ENCODE results near the gene TMEM267.
"Not testable (repeated sequence)": the region's sequence is repeated elsewhere in the genome, so short reads cannot be mapped to it uniquely, and the experiment has no call there.

The TMEM267 gene, protein sequence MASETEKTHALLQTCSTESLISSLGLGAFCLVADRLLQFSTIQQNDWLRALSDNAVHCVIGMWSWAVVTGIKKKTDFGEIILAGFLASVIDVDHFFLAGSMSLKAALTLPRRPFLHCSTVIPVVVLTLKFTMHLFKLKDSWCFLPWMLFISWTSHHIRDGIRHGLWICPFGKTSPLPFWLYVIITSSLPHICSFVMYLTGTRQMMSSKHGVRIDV

DNA sequence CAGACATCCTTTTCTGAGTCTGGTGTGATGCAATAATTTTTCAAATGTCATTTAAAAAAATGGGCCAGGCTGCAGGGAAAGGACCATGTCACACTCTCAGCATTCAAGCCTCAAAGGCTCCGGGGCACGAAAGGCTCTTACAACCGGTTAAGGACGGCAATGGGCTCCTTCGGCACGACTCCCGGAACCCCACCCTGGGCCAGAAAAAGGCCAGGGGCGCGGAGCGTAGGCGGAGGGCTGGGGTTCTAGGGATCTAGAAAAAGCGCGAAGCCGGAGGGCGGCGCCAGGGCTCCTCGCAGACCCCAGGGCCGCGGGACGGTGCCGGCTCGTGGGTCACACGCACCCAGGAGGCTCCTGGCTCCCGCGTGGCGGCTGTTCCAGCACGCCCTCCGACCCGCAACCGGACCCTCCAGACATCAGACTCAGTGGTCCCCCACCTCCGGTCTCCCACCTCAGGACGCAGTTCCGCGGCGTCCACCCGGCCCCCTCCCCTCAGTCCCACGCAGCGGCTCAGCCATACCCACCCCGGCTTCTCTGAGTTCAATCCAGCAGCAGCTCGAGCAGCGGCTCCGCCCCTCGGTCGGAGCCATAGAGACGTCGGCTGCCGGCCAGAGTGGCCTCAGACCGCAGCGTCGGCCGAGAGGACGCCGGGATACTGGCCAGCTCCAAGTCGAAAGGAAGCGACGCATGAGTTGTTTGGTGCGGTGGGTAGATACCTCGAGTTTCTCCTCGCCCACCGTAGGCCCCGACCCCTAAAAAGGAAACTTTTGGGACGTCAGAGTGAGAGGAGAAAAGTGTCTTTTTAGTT is at the start of gene TMEM267:
Gene TMEM267, minus strand, starts transcription at position 568 of the 808 bp plus-strand sequence. CDS start 29,896 bp downstream, outside the sequence.
- DNase-seq = peak; percentile 82 to 84

DNA sequence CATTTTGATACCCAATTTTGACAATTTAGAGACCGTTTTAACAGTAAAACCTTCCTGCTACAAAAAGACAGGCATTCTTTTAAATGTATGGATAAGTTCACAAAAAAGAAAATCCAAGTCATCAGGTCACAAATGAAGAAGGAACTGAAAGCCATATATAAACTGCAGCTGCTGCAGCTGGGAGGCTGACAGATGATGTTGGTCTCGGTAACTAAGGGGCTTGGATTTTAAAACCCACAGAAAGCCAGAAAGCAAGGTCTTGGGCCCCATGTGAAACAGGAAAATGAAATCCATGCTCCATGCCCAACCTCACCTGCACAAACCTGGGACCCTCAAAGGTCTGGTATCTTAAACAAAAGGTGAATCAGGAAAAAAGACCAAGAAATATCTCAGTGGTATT is 47.0 kb upstream of the TMEM267 start:
- DNase-seq = no peak

DNA sequence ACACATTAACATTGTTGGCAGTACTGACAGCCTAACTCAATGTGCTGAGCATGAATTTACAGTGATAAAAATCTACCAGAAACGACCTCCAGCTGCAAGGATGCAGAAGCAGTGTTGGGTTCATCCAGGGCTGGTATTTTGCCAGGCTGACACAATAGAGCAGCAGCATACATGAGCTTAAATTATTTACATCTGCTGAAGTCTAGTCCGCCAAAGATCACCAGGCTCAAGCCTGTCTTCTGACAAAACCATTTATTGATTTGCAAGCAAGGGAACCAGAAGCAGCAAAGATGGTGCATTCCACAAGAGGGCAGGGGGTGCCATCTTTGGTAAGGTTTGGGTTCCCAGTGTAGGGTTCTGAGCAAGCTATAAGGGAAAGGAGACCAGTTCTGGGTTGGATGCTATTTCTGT is 40.0 kb upstream of the TMEM267 start:
- DNase-seq = no peak

DNA sequence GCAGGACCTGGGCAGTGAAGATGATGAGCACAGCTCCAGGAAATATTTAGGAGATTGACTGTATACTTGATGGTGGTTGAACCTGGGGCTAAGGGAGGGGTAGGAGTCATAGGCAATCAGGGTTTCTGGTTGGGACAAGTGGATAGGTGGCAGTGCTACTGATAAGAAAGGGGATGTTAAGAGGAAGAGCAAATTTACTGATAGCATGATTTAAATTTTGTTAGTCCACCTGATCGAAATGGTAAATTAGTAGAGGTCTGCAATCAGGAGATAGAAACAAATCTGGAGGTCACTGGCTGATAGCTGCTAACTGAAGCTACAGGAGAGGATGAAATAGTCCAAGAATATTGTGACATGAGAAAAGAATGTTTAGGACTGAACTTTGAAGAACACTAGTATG is 37.0 kb upstream of the TMEM267 start:
- DNase-seq = no peak

DNA sequence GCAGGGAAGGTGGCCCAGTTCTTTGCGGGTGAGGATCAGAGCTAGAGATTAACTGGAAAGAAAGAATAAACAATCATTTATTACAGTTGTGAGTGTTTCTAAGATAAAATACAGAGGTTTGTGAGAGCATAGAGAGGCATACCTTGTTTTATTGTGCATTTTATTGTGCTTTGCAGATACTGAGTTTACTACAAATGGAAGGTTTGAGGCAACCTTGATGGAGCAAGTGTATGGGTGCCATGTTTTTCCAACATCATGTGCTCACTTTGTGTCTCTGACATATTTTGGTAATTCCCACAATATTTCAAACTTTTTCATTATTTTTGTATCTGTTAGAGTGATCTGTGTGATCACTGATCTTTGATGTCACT is 32.0 kb upstream of the TMEM267 start:
- no peak for DNase-seq

DNA sequence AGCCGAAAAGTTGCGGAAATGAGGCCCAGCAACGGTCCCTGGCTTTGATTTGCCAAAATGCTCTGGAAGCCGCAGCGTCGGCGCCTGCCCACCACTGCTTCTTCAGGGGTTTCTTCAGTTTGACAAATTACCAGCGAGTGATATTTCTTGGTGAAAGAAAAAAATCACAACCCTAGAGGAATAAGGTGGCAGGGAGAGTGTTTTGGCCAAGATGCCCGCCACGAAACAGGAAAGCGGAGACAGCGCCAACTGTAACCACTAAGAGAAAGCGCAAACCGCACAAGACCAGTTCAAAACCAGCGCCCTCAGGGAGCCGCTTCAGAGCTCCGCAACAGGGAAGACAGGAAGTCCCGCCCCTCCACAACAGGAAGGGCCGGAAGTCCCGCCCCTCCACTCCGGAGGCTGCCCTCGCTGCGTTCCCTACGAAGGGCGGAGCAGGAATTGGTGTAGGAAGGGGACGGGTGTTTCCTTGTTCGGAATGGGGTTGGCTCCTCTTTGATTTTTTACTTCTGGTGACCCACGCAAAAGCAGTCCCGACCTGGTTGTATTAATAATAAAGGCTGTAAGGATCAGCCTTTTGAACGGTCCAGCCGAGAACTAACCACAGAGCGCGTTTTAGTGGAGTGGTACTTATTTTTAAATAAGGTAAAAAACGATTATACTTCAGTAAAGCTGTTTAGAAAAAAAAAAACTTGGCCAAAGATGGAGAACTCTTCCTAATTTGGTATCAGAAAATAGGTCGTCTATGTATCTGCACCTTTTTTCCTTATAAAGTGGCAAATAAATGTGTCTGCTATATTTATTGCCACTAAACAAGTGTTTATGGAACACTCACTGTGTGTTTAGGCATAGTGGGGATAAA is 31.4 kb upstream of the TMEM267 start, which contains the start of gene C5orf34:
Gene C5orf34, minus strand, starts transcription at position 333 of the 862 bp plus-strand sequence. CDS start 5,809 bp downstream, outside the sequence.
- DNase-seq = peak; percentile 93 to 97

DNA sequence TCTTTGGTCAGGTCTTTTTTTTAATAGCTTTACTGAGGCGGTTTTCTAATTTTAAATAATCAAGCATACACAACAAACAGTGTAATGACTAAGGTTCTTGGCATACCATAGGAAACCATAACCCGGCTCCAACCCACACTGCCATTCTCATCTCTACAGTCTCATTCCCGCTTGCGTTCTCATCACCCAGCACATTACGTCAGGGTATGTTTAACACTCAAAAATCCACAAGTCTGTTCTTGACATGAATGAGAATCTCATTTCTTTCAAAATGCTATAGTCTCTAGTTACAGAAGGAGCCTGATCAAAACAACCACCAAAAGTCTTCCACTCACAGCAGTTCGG is 30.8 kb upstream of the TMEM267 start:
- no peak for DNase-seq

DNA sequence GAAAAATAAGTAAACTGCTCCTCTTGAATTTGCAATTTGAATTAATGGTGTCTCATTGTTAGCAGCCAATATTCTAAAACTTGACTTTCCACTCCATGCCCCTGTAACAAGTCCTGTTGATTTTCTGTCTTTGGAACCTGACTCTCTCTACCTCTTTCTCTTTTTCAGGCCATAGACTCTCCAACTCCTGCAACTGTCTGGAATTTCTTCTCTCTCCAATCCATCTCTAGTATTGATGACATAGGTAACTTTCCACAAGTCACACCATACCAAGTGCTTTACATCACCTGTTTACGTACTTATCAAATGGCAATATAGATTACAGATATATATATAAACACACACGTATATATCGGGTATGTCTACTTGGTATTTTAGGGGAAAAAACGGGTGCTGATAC is 30.4 kb upstream of the TMEM267 start:
- no peak for DNase-seq

DNA sequence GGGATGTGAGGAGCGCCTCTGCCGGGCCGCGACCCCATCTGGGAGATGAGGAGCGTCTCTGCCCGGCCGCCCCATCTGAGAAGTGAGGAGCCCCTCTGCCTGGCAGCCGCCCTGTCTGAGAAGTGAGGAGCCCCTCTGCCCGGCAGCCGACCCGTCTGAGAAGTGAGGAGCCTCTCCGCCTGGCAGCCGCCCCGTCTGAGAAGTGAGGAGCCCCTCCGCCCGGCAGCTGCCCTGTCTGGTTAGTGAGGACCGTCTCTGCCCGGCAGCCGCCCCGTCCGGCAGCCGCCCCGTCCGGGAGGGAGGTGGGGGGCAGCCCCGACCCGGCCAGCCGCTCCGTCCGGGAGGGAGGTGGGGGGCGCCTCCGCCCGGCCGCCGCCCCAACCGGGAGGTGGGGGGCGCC is 27.4 kb upstream of the TMEM267 start:
- not testable (repeated sequence) for DNase-seq

DNA sequence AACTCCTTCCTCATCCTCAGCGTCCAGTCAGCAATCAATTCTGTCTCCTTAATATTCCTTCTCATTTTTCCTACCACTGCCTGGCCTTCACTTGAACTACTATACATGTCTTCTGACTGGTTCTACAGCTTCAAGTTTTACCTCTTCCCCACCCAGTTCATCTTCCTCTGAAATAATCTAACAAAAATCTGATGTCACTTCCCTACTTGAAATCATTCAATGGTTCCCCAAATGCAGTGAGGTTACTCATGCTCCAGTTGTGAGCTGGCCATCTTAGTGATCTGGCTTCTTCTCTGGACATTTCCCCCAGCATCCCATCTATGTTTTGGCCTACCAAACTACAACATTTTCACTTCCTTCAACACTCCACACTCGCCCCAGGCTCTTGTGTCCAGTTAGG is 14.9 kb upstream of the TMEM267 start:
- DNase-seq = no peak

DNA sequence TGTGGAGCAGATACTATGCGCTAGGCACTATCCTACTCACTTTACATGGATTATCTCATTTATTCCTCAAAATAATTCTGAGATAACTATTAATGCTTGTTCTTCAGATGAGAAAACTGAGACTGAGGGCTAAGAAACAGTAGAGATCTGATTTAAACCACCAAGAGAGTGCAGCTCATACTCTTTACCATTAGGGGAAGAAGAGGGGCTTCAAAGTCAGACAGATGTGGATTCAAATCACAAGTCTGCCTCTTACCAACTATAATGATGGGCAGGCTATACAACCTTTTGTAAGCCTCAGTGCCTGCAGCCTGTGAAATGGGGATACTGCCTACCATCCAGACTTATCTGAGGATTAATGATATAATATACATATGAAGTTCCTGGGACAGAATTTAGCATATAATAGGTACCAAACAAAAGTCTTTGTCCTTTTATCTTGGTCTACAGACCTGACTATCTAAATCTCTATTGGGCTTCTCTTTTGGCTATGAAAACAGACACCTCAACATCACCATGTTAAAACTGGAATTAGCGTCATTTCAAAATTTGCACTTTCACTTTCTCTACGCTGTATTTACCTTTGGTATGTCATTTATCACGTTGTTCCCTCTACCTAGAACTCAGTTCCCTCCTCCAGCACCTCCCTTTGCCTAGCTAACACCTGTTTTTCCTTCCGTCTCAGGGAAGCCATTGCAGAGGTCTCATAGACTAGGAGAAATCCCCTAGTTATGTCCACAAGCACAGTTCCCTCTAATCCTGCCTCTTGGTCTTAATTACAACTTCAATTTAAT is 13.8 kb upstream of the TMEM267 start:
- DNase-seq = no peak

DNA sequence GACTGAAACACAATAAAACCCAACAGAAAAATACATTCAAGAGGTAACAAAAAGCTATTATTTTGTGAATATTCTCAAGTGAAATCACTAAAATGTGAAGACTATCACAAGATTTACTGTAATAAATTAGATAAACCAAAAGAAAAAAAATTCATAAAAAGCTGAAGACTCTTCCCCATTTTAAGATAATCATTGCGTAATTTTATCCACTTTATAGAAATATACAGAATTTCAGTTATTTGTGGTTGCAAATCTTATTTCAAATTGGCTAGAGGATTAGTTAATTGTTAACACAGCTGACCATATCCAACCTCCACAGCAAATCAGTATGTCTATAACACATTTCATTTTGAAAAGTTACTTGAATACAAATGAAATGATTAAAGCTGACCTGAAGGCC is 7.7 kb upstream of the TMEM267 start:
- DNase-seq = no peak

DNA sequence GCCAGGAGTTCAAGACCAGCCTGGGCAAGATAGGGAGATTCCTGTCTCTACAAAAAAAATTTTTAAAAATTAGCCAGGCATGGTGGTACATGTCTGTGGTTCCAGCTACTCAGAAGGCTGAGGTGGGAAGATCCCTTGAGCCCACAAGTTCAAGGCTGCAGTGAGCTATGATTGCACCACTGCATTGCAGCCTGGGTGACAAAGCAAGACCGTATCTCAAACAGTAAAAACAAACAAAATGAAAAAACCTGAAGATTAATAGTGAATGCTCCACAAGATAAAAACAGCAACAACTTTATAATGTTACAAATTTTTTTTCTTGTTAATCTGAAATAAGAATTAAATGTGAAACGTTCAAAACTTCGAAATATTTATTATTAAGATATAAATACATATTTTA is 2.7 kb upstream of the TMEM267 start:
- DNase-seq = no peak

DNA sequence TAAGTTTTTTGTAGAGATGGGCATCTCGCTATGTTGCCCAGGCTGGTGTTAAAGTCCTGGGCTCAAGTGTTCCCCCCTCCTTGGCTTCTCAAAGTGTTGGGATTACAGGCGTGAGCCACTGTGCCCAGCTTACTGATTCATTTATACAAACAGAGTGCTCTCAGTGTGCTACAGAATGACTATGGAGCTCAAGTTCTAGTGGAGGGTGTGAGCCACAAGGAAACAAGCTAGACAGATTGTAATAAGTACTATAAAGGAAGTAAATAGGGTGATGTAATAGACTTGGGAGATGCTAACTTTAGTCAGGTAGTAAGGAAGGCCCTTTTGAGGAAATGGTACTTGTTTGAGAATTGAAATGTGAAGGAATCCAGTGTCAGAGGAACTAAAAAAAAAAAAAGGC is 1.7 kb upstream of the TMEM267 start:
- no peak for DNase-seq

DNA sequence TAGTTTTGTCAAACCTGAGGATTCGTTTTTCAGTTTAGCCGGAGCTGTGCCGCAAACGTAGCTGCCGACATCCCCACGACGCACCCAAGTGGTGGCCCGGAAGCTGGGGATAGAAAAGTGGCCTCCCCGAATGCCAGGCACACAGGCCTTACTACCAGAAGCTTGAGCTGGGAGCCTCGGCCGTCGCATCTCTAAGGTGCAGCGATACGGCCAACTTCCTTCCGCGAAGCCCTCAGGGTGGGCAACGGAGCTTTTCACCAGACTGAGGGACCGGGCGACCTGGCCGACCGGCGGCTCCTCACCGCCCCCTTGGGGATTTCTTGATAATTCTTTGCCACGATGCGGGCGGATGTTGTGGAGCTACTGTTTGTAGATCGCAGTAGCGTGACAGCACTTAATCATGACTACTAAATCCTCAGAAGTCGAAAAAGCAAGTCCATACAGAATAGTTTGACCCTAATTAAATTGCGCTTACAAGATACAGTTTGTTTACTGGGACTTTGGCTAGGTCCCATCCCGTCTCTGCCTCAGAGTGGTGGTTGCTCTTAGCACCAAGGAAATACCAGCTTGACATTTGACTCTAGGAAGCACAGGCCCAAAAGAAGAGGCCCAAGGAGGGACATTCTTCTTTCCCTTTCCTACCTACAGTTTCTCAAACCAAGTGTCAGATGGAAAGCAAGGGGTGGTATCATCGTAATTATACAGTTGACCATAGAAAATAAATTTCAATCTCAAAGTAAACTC is 613 bp upstream of the TMEM267 start:
- DNase-seq = peak; percentile 85 to 87

DNA sequence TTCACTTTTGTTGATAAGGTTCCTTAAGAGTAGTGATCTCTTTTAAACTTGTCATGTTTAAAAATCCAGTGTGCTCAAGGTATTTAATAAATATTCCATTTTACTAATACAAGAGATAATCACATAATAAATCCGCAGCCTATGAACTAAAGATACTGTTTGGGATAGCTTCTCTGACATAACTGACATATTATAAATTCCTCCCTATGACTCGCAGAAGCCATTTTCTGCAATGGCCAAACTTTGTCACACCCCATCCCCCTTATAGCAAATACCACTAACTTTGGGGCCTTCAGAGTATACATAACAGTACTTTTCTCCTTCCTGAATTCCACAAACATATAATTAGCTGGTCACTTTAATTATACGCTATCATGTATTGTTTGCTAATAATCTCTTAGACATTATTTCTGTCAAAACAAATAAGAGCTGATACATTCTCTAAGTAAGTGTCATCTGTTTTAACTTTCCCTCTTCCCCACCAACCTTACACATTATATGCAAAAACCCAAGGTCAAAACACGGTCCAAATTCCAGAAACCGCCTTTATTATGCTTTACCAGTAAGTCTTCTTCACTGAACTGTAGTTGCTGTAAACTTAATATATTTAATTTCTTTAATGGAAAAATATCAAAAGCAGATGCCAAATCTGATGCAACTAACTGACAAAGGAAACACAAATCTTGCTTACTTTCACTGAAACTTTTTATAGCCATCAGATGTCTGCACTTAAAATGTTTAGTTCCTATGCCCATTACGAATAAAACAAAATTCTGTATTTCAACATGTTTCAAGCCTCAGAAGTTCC is 971 bp downstream of the TMEM267 start:
- no peak for DNase-seq

DNA sequence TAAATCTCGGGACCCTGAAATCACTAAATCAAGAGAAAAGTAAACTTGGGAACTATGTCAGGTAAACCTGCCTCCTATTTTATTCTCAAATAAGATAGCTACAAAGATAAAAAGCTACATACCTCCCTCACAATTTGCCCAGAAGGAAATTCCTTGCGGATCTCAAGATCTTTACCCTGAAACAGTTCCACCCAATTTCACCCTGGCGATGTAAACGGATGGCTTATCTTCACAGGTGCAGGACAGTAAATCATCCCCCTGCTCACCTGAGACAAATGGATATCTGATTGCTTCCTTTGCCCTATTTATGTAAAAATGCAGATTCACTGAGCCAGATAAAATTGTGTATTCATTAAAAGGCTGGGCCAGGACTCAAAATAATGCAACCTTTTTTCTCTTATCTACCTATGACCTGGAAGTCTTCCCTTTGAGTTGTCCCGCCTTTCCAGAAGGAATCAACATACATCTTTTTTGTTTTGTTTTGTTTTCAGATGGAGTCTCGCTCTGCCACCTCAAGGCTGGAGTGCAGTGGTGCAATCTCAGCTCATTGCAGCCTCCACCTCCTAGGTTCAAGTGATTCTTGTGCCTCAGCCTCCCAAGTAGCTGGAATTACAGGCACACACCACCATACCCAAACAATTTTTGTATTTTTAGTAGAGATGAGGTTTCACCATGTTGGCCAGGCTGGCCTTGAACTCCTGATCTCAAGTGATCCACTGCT is 13.8 kb downstream of the TMEM267 start:
- no peak for DNase-seq

DNA sequence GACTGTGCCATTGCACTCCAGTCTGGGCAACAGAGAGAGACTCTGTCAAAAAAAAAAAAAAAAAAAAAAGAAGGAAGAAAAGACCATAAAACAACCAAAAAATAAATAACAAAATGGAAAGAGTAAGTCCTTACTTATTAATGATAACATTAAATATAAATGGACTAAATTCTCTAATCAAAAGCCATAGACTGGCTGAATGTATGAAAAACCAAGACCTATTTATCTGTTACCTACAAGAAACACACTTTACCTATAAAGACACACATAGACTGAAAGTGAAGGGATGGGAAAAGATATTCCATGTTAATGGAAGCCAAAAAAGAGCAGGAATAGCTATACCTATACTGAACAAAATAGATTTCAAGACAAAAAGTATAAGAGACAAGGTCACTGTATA is 16.6 kb downstream of the TMEM267 start:
- no peak for DNase-seq

DNA sequence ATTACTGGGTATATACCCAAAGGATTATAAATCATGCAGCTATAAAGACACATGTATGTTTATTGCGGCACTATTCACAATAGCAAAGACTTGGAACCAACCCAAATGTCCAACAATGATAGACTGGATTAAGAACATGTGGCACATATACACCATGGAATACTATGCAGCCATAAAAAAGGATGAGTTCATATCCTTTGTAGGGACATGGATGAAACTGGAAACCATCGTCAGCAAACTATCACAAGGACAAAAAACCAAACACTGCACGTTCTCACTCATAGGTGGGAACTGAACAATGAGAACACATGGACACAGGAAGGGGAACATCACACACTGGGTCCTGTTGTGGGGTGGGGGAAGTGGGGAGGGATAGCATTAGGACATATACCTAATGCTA is 18.2 kb downstream of the TMEM267 start:
- not testable (repeated sequence) for DNase-seq

DNA sequence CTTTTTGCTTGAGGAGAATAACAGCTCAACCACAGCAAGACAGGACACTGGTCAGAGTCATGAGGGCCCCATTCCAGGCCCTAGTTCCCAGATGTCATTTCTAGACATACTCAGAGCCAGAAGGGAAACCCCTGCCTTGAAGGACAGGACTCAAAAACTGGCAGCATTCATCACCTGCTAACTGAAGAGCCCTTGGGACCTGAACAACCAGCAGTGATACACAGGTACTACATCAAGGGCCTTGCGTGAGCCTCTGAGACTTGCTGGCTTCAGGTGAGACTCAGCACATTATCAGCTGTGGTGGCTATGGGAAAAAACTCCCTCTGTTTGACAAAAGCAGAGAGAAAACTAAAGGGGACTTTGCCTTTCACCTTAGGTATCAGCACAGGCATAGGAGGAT is 22.6 kb downstream of the TMEM267 start:
- DNase-seq = no peak
